NB4 (cell line): ENCODE measurements around the gene RIPOR3.

Source experiments
- DNase-seq: peaks from one replicate; pipeline ENCODE4 v3.0.0; 2010; ENCODE audit warnings: low read depth
- H3K4me3 ChIP-seq: one replicate; pipeline ENCODE4 v1.5.1; 2011; ENCODE audit warnings: mild to moderate bottlenecking, low read depth, low read length, moderate library complexity
- MAX ChIP-seq: IDR thresholded peaks from 2 replicates; pipeline ENCODE4 v1.6.1; 2011; ENCODE audit warnings: low read depth, low read length
- MYC ChIP-seq: IDR thresholded peaks from 2 replicates; pipeline ENCODE4 v1.6.1; 2011; ENCODE audit warnings: low read depth, low read length
- POLR2A ChIP-seq: IDR thresholded peaks from 2 replicates; pipeline ENCODE4 v1.6.1; 2011; ENCODE audit warnings: mild to moderate bottlenecking; ENCODE audit not compliant: insufficient read length; ENCODE audit errors: extremely low read depth
- TF ChIP-seq, protein P1 (sequence below): IDR thresholded peaks from one replicate; pipeline ENCODE4 v1.5.1; 2012; ENCODE audit warnings: low read depth, low read length

Gene RIPOR3

DNA sequence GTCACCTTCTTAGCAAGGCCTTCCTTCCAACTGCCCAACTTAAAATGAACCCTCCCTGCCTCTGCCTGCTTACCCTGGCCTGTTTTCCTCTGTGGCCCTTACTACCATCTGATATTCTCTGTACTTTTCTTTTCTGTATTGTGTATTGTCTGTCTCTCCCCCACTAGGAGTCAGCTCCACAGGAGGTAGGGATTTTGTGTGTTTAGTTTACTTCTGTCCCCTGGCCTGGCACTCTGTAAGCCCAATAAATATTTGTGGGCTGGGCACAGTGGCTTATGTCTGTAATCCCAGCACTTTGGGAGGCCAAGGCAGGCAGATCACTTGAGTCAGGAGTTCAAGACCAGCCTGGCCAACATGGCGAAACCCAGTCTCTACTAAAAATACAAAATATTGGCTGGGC is 72.8 kb downstream of the RIPOR3 start:
- no peak for DNase-seq
- H3K4me3 ChIP-seq, result no peak overlapping the region
- TF ChIP-seq MAX, result no peak
- TF ChIP-seq, protein P1, sequence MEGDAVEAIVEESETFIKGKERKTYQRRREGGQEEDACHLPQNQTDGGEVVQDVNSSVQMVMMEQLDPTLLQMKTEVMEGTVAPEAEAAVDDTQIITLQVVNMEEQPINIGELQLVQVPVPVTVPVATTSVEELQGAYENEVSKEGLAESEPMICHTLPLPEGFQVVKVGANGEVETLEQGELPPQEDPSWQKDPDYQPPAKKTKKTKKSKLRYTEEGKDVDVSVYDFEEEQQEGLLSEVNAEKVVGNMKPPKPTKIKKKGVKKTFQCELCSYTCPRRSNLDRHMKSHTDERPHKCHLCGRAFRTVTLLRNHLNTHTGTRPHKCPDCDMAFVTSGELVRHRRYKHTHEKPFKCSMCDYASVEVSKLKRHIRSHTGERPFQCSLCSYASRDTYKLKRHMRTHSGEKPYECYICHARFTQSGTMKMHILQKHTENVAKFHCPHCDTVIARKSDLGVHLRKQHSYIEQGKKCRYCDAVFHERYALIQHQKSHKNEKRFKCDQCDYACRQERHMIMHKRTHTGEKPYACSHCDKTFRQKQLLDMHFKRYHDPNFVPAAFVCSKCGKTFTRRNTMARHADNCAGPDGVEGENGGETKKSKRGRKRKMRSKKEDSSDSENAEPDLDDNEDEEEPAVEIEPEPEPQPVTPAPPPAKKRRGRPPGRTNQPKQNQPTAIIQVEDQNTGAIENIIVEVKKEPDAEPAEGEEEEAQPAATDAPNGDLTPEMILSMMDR, result no peak
- TF ChIP-seq MYC, result no peak
- no peak for TF ChIP-seq POLR2A

DNA sequence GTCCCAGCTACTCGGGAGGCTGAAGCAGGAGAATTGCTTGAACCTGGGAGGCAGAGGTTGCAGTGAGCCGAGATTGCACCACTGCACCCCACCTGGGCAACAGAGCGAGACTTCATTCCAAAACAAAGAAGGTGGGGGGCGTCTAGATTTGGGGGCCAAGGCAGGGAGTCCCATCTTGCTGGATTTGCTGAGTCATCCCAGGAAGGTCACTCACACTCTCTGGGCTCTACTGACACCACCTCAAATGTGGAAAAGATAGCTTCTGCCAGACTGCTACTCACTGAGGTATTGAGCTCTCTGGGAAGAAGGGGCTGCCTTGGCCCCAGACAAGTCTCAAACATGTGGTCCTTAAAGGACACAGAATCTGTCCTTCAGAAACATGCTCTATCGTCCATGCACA is 74.3 kb downstream of the RIPOR3 start:
- no peak for DNase-seq
- H3K4me3 ChIP-seq, result no peak overlapping the region
- TF ChIP-seq POLR2A, result no peak
- TF ChIP-seq, protein P1, result no peak
- no peak for TF ChIP-seq MAX
- TF ChIP-seq MYC, result no peak

DNA sequence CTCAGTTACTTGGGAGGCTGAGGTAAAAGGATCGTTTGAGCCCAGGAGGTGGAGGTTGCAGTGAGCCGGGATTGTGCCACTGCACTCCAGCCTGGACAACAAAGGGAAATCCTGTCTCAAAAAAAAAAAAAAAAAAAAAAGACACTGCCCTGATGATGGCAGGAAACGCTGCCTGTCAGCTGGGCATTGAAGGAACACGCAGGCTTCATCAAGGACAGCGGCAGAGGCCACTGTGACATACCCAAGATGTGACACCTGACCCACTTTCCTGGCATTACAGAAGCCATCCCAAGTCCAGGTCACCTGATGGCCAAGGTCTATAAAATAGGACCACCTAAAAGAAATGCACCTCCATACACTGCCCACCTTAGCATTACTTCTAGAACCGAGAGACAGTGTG is 75.9 kb downstream of the RIPOR3 start:
- no peak overlapping the region for H3K4me3 ChIP-seq
- no peak for DNase-seq
- TF ChIP-seq, protein P1, result no peak

DNA sequence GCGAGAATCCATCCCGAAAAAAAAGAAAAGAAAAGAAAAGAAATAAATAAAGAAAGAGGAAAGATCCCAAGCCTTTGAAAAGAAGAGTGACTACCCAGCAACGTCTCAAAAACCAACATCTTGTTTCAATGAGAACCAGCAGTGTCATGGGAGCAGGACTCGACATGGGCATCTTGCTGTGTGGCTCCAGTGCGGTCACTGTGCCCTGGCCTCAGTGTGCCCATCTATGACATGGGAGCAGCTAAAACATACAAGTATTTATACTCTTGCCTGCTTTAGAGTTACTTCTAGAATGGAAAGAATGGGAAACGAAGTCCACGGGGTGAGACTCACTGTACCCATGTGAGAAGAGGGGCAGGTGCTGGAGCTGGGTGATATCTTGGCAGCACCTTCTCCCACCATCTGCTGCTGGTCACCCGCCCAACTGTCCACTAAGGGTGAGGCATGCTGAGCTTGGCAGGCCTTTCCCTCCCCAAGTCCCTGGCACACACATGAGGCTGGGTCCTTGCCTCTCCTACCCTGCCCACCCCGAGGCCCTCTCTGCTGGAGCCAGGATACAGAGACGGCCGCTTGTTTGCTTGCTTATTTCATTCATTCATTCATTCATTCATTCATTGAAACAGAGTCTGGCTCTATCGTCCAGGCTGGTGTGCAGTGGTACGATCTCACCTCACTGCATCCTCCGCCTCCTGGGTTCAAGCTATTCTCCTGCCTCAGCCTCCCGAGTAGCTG is 77.7 kb downstream of the RIPOR3 start:
- TF ChIP-seq MAX (no peak), POLR2A (no peak), MYC (no peak)
- TF ChIP-seq, protein P1, result no peak
- no peak for DNase-seq
- H3K4me3 ChIP-seq, result no peak overlapping the region

GRCh38 chr20:50611128-50611810 is 80.1 kb downstream of the RIPOR3 start:
- H3K4me3 ChIP-seq, result no peak overlapping the region
- no peak for DNase-seq
- no peak for TF ChIP-seq MAX
- no peak for TF ChIP-seq MYC
- TF ChIP-seq, protein P1, result no peak
- TF ChIP-seq POLR2A, result no peak
